IPS-11a (cell line): ENCODE results near the gene EXOC3L1.
A peak's percentile ranks its signal among the peaks of the same experiment; 100 is the strongest.

Source experiments
- H3K4me3 ChIP-seq: one replicate; pipeline ENCODE4 v1.5.1; 2013; ENCODE audit warnings: low read depth, low read length, control low read depth

EXOC3L1 gene

DNA sequence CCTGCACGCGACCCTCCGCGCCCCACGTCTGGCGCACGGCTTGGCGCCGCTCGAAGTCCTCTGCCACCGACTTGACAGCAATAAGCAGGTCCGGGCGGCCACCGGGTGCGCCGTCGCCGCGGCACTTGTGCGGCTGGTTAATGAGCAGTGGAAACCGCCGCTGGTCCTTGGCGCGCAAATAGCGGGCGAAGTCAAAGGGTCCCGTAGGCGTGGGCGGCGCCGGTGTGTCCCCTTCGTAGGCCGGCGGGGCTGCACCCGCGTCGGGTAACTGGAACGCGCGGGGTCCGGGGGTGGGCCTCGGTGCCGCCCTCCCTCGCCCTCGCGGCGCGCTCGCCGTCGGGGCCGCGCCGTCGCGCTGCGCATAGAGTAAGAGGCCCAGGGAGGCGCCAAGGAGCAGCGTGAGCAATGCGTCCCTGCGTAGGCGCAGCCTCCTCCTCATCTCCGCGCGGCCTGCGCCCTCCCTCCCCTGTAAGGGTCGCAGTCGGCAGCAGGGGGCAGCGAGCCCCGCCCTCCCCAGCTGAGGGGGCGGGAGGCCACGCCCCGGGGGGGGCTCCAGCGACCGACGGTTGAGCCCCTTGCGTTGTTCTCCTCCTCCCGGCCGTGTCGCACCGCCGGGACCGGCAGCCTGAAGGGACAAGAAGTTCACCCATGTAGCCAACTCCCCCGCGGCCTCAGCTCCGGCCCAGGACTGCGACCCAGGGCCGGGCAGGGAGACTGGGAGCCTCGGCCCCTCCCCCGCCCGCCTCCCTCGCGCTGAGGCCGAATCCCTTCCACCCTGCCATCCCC, 39.7 kb downstream of the EXOC3L1 start:
- peak overlapping the region; percentile 54 for H3K4me3 ChIP-seq

DNA sequence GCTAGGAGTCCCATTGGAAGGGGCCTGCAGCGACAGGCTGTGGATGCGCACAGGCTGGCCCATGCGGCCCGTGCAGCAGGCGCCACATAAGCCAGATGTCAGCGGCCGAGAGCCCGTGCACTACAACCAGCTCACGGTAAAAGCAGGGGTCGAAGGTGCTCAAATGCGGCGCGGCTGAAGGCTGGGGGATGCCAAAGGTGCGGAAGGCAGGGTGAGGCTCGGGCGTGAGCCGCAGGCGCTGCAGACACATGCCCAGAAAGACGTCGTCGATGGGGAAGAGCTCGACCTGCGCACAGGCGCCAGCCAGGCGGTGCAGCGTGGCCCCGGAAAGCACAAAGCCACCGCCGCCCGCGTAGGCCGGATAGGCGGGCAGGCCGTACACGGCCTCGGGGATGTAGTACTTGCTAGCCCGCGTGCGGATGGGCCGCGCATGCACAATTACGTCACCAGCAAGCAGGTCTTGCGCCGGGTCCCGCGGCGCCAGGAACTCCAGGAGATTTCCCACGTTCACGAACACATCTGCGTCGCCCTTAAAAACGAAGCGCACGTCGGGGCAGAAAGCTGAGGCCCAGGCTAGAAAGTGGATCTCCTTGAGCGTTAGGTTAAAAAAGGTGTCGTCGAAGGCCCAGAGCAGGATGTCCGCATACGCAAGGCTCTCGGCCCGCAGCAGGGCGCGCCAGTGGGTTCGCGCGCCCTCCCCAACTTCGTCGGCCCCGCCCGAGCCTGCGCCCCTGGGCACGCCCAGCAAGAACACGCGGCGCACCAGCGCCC, 40.5 kb downstream of the EXOC3L1 start:
- peak overlapping the region; percentile 54 for H3K4me3 ChIP-seq

DNA sequence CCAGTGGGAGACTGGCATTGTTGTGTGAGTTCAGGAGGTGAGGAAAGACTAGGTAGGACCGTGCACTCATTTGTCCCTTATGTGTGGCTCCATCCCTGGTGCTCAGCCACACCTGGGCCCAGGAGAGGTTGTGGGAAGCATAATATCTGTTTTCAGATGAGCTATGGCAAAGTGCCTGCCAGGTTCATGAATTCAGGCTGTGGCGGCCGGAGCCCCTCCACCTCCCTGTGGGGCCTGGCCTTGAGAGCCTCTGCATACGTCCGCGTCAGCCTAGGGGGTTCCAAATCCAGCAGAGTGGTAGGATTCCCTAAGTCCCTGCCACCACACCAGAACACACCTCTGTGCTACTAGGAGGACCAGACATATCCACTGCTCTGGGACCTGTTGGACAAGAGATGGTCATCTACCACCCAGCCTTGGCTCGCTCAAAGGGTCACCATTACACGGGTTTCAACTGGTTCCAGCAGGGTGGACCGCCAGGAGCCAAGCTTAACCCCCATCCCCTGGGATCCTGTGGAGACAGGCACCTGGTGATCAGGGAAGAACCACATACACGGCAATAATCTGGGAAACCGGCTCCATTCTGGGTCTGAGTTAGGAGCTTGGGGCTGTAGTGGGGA, 41.2 kb downstream of the EXOC3L1 start:
- H3K4me3 ChIP-seq: no peak overlapping the region

DNA sequence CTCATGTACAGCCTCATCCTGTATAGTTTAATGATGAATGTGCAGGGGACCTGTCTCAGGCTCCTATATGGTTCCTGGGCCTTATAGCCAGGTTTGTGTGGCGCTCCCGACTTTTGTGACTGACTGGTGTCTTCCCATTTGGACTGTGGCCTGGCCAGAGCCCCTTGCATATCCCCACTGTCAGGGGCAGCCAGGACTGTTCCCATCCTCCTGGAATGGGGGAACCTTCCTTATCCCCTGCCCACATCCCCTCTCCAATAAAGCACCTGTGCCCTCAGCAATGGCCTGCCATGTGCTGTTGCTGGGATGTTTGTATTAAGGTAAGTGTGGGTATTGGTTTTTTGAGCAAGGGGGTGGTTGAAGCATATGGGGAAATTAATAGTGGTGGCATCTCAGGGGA, 41.7 kb downstream of the EXOC3L1 start:
- H3K4me3 ChIP-seq: no peak overlapping the region

DNA sequence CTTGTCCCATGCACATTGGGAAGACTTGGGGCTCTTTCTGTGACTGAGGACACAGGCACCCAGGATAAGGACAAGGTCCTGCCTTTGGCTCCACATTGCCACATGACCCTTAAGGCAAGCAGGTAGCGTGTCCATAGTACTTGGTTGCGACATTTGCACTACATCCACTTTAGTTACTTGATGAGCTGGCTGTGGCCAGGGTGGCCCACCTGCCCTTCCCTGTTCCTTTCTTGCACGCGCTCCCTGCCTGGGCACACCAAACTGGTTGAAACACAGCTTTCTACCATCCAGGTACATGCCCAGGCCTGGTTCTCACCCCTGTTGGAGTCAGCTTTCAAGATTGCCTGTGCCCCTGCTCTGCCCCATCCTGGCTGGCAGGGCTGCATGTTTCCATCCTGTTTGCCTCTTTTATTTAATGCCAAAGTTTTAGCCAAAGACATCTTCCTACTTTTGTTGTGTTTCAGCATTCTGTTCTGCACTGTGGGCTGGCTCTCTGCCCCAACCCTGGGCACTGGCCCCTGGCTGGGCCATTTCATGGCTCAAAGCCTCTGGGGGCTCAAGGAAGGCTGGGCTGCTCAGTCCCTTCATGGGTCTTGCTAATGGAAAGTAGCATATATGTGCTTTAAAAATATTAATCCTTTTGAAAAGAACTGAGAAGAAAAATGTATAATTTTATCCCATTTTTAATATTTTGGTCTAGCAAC, 42.3 kb downstream of the EXOC3L1 start:
- H3K4me3 ChIP-seq: no peak overlapping the region

DNA sequence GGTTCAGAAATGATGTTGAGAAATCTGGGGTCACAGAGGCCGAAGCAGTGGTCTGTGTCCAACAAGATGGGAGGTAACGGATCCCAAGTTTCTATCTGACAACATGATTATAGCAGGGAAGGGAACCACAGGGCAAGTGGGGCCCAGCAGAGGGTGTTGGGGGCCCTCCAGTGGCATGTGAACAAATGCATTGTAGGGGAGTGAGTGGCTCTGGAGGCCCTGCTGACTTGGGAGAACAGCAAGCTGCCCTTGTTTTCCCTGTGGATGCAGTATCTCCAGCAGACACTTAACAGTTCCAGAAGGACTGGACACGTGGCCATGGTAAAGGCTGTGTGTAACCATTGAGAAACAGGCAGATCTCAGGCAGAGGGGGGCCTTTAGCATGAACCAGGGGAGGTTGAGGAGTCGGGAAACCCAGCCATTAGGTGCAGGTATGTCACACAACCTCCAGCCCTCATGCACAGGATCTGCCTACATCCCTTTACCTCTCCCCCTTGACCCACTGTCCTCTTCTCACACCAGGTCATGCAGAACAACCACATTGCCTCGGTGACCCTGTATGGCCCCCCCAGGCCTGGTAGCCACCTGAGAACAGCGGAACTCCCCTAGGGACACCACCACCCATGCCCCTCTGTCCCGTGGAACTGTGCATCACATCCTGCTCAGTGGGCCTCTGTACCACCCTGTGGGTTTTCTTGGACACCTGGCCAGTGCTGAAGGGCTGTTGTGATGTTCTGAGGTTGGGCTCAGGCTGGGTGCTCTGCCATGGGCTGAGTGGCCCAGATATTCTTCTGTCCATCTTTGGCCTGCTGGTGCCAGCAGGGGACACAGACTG, 43.2 kb downstream of the EXOC3L1 start:
- no peak overlapping the region for H3K4me3 ChIP-seq

DNA sequence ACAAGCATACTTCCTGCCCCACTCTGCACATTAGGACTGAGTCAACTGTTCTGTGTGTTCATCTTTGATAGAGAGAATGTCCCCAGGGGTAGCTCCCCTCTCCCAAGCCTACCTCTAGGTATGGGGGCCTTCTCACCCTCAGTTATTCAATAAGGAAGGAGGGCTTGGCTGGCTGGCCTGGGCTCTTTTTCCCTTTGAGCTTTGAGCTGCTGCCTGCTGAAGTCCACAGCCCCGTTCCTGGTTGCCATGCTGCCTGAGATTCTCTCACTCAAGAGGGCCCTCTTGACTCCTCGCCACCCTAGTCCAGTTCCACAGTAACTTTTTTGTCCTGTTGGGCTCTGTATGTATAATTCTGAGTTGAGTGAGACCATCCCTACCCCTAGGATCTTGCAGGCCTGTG, 44.2 kb downstream of the EXOC3L1 start:
- no peak overlapping the region for H3K4me3 ChIP-seq

DNA sequence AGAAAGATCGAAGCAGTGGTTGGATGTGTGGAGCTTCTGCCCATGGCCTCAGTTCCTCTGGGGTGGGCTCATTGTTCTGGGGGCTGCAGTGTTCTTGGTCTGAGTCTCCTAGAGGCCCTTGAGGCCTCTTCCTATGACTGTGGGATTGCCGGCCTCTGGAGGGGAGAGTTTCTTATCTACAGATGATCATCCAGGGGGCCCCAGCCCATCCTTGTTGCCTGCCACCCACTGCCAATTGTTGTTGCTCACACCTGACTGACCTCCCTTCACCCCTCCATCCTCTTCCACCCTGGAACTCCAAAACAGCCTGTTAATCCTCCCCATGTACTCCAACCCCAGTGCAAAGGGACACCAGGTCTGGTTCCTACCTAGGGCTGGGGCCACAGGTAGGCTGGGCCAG, 45.0 kb downstream of the EXOC3L1 start:
- no peak overlapping the region for H3K4me3 ChIP-seq

DNA sequence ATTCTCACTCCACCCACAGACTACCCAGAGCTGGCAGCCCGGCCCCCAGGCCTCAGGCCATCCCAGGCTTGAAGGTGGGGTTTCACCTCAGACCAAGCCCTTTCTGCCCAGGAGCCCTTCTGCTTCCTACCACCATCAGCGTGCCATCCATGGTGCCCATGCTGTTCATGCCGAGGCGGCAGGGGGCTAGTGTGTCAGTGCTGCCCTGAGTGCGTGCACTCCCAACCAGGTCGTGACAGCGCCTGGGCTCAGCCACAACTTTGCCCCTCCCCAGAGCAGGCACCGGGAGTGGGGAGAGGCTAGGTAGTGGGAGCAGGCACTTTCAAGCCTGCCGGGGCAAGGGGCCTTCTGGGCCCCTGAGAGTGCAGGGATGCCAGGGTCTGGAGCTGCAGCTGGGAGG, 47.6 kb downstream of the EXOC3L1 start:
- no peak overlapping the region for H3K4me3 ChIP-seq

DNA sequence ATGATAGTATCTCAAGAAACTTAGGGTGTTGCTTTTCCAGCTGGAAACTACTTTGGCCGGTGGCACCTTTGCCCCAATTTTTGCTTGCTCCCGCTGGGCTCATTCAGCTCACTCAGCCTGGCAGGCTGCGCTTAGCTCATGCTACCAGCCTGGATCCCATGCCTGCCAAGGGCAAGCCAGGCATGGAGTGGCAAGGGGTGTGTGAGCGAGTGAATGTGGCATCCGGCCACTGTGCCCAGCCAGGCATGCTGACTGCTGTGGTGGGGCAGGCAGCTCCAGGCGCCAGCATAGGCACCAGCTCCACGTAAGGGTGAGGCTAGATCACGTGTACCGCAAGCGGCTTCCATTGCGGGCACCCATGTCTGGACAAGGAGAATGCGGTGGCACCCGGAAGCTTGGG, 48.5 kb downstream of the EXOC3L1 start:
- no peak overlapping the region for H3K4me3 ChIP-seq

DNA sequence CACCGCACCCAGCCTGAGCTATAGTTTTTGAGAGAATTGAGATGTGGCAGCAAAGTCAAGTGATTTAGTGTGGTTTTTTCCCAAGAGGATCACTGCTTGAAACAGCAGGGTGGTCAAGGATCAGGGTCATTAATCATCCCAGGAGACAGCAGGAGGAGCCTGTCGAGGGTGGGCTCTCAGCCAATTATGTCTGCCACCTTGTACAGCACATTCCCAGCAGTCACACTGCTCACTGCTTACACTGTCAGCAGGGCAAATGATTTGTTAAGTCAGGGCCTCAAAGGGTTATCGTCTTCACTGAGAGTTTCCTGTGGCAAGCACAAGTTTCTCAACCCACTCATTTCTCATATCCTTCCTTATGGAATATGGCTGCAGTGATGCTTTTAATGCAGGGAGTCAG, 52.3 kb downstream of the EXOC3L1 start:
- H3K4me3 ChIP-seq: no peak overlapping the region
